ENCODE measurements around the gene NIN.

Gene NIN

GRCh38 chr14:50830932-50831725 is at the start of gene NIN:
Gene NIN (minus strand): TSS chr14:50831162. CDS start chr14:50822056, 9,106 bp downstream.
- DNase-seq = peak; percentile 34 to 73 (median 38)

GRCh38 chr14:50875359-50876070 is 44.6 kb upstream of the NIN start:
- peak in 2 of 4 experiments; percentile 5 to 6 for DNase-seq

DNA sequence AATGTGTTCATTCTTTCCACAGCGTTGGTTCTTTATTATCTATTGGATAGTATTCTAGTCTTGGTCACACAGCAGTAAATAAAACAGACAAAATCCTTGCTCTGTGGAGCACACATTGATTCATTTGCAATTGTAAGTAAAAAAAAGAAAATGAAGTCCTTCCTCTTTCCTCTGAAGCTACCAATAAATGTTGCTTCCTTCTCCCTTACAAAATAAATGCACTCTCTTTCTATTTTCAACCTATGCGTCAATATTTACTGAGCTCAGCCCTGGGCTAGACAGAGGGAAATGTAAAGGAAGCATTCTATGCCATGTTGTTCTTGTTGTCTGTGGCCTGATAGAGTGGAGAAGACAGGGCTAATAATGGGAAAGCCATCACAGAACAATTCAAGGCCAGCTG is 43.8 kb upstream of the NIN start:
- DNase-seq = no peak

DNA sequence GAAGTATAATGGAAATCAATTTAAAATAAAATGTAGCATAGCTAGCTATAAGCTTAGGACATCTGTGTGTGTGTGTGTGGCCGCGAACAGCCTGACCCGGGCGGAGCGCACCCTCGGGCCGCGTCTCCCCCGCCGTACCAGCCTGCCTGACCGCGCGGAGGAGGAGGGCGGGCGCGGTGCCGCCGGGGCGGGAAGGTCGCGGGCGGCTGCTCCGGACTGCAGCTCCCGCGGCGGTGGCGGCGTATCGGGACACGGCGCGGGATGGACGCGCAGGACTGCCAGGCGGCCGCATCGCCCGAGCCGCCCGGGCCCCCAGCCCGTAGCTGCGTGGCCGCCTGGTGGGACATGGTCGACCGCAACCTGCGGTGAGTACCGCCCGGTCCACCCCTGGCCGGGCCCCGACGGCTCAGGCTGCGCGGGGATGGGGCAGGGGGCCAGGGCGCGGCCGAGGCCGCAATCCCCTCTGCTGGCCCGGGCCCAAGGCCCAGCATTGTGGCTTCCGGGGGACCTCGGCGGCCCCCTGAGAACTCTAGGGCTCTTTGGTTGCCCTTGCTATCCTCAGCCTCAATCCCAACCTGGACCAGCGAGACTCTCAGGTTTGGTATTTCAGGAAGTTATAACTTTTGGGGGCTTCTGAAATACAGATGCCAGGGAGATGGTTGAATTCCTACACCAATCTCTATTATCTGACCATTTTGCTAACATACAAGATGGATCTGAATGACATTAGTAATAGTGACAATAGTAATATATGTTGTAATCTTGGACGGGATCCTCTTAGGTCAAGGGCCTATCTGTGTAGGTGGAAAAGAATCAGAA is 41.2 kb upstream of the NIN start, which contains the start of gene ABHD12B:
TSS of gene ABHD12B (plus strand) at position 140 of the 819 bp plus-strand sequence. CDS start at position 262, 122 bp downstream.
- DNase-seq = no peak

- no peak for DNase-seq
These were observed 40.3 kb upstream of the NIN start for GRCh38 chr14:50871228-50871627.

DNA sequence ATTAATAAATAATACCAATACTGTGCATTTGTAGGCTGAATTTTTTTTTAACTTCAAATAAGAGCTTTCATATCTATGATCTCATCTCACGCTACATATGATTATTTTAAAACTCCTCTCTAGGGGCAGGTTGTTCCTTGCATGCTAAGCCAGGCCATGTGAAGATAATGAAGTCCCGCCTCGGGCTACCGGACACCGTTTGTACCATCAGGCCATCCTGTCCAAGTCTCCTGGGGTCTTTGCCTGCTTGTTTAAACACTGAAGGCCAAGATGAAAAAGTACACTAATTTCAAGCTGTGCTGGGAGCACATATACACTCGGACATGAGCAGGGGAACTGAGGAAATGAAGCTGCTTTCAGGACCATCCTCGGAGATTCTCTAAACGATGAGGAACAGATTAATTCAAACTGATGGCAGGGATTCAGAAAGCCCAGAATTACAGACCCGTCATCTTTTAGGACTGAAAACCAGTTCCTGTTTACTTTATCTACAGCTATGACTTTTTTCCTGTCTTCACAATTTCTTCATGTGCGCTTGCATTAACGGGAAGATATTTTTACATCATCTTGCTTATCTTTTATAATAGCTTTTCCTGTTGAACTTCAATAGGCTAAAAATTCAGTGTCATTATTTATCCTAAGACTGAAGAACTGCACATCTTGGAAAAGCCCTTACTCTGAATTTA is 34.6 kb upstream of the NIN start:
- DNase-seq = no peak

- no peak for DNase-seq
These were observed 34.0 kb upstream of the NIN start for GRCh38 chr14:50864946-50865345.

DNA sequence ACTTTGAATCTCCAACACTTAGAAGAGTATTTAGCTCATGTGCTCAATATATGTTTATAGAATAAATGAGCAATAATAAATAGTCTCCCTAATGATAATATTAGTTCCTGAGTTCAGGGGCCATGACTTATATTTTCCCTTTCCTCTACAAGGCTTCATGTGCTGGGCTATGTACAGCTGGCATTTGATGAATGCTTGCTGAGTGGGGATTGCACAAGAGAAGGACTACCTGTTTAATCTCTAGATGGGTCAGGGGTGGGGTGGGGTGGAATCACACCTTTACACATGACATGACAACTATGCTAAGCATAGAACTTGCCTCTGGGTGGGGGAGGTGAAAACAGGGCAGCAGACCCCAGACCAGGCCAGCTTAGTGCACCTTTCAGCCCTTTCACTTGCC is 33.3 kb upstream of the NIN start:
- DNase-seq = no peak

- no peak for DNase-seq
These were observed 31.1 kb upstream of the NIN start for GRCh38 chr14:50862036-50862570.

GRCh38 chr14:50860478-50861086 is 29.6 kb upstream of the NIN start:
- peak; percentile 58 to 86 (median 82) for DNase-seq

DNA sequence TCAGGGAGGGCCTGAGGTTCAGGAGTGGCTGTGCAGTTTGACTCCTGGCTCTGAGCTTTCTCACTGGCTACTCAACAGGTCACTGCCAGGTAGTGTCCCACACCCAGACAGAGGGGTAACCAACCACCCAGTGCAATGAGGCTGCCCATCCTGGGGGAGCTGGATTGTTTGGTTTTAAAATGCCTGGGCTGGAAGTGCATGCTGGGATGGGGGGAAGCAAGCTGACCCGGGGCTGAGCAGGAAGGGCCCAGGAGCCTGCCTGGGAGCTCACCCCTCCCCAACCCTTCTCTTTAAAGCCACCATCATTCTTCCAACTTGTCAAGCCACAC is 28.3 kb upstream of the NIN start:
- DNase-seq = no peak

GRCh38 chr14:50856660-50857059 is 25.7 kb upstream of the NIN start:
- DNase-seq = no peak

DNA sequence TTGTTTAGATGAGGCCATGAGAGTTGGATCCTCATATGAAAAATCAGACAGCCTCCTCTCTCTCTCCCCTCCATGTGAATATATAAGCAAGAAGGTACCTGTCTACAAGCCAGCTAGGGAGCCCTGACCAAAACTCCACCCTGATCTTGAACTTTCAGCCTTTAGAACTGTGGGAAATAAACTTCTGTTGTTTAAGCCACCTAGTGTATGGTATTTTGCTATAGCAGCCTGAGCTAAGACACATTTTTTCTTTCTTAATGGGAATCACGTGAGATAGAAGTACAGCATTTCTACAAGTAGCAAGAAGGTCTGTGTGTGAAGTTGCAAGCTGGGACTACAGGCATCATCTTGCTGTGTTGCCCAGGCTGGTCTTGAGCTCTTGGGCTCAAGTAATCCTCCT is 24.6 kb upstream of the NIN start:
- no peak for DNase-seq

- no peak for DNase-seq
These were observed 23.6 kb upstream of the NIN start for GRCh38 chr14:50854521-50854920.

- DNase-seq = no peak
These were observed 22.9 kb upstream of the NIN start for GRCh38 chr14:50853891-50854290.

DNA sequence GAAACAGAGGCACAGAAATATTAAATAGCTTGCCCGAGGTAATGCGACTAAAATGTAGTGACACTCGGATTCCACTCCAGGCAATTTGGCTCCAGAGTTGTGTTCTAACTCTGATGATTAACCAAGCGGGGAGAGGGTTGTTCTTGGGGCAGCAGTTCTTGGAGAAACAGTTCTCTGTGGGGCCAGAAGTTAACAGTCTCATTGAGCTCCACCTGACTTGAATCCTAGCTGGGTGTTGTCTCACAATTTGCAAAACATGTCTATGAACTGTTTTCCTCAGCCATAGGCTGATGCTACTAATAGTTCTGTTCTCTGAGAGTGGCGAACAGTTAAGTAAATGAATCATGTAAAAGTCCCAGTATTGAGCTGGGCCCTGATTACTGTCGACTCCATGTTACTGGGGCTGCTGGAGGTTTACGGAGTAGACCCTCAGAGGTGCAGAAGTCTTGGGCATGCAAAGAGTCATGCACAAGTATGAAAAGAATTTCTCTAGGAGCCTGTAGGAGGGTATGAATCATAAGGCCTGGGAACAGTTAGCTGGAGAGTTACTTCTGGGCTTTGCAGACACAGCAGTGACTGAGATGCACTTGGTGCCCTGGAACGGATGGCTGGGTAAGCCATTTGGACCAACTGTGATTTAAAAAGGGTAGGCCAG is 15.4 kb upstream of the NIN start:
- no peak for DNase-seq

GRCh38 chr14:50845166-50845565 is 14.2 kb upstream of the NIN start:
- no peak for DNase-seq

DNA sequence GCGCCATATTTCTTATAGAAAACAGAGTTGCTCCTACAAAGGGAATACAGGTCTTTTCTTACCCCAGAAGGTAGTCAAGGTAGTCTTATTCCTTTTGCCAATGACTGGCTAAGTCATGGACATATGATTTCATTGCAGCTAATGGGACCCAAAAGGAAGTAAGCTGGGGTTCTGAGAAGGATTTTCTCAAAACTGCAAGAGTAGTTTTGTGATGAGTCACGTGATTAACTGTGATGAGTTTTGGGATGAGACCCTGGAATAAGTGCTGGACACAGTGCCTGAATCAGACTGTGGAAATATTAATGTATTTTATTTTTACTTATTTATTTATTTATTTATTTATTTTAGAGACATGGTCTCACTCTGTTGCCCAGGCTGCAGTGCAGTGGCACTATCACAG is 13.4 kb upstream of the NIN start:
- no peak for DNase-seq

DNA sequence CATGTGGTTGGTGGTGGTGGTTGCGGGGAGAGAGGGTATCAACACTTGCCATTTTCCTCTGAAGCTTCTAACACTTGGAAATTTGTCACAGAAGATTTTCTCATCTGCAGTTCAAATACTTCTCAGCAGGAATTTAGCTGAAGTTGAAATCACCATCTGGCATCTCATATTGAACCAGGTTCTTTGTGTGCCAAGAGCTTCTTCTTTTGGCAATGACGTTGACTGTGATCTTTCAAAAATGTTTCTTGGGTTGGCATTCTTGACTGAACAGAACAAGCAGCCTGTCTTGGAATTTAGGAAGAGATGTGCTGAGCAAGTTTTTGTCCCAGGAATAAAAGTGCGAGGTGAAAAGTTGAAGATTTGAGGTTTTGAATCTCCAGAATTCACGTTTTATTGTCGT is 8.7 kb upstream of the NIN start:
- no peak for DNase-seq

GRCh38 chr14:50839048-50839447 is 8.1 kb upstream of the NIN start:
- no peak for DNase-seq

DNA sequence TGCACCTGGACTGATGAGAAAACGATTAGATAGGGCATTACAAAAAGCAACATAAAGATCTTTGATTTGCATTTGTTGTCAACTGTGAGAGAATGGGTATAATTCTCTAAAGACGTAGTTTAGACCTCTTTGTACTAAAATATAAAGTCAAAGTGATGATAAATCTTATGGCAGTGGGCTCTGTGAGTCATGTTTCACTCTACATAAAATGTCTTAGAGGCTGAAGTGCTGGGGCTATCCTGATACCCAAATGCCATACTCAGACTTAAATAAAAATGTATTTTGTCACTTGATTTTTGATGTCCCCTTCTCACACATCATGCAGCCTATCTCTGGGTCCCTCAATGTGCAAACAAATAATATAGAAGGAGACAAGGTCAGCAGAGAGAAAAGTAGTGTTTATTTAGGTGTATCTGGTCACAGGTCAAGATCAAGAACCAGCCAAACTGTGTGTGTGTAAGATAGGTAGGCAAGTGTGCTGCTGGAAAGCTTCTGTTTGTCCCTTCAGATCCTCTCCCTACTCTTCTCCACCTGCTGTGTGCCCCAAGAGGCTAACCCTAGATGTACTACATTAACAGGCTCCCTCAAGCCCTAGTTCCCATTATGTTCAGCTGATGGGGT is 7.0 kb upstream of the NIN start:
- DNase-seq = no peak

All from activated naive CD4-positive, alpha-beta T cell (primary cell).